ENCODE measurements around the gene TSHZ3. TPM values are rescaled to one million over a fixed set of nuclear protein-coding genes. Genes with fewer than 3 reads are reported as not detected.

The TSHZ3 gene
- total RNA-seq, 1 donor from 2014 or later, result 17.0 TPM

GRCh38 chr19:31337008-31337914 is 12.0 kb downstream of the TSHZ3 start:
- H3K4me1 Mint-ChIP-seq (ENCODE audit: low read depth), result peaks cover 54% of the 10 kb centered on the region
- H3K4me3 Mint-ChIP-seq (ENCODE audit: unreplicated experiment), result no peak overlapping the region
- no peak for DNase-seq (ENCODE audit: low spot score)

GRCh38 chr19:31335716-31336115 is 13.5 kb downstream of the TSHZ3 start:
- no peak for DNase-seq (ENCODE audit: low spot score)
- H3K36me3 Mint-ChIP-seq (ENCODE audit: low read depth), result peaks cover 2% of the 10 kb centered on the region
- H3K9me3 Mint-ChIP-seq (ENCODE audit: low read depth), result no peaks in the 10 kb centered on the region
- TF ChIP-seq, protein P1, sequence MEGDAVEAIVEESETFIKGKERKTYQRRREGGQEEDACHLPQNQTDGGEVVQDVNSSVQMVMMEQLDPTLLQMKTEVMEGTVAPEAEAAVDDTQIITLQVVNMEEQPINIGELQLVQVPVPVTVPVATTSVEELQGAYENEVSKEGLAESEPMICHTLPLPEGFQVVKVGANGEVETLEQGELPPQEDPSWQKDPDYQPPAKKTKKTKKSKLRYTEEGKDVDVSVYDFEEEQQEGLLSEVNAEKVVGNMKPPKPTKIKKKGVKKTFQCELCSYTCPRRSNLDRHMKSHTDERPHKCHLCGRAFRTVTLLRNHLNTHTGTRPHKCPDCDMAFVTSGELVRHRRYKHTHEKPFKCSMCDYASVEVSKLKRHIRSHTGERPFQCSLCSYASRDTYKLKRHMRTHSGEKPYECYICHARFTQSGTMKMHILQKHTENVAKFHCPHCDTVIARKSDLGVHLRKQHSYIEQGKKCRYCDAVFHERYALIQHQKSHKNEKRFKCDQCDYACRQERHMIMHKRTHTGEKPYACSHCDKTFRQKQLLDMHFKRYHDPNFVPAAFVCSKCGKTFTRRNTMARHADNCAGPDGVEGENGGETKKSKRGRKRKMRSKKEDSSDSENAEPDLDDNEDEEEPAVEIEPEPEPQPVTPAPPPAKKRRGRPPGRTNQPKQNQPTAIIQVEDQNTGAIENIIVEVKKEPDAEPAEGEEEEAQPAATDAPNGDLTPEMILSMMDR (IDR thresholded peaks at IDR 0.05), result no peak
- peaks cover 66% of the 10 kb centered on the region for H3K4me1 Mint-ChIP-seq (ENCODE audit: low read depth)
- no peak overlapping the region for H3K27ac Mint-ChIP-seq (ENCODE audit: unreplicated experiment)
- H3K27me3 Mint-ChIP-seq (ENCODE audit: low read depth), result no peaks in the 10 kb centered on the region
- no peak overlapping the region for H3K4me3 Mint-ChIP-seq (ENCODE audit: unreplicated experiment)

More at GRCh38 chr19:31337008-31337914, 12.0 kb downstream of the TSHZ3 start:
- Mint-ChIP-seq H3K9me3 (ENCODE audit: low read depth) (no peaks in the 10 kb centered on the region), H3K27ac (ENCODE audit: unreplicated experiment) (peak overlapping the region; percentile 96), H3K27me3 (ENCODE audit: low read depth) (no peaks in the 10 kb centered on the region), H3K36me3 (ENCODE audit: low read depth) (peaks cover 2% of the 10 kb centered on the region)
- TF ChIP-seq, protein P1 (IDR thresholded peaks at IDR 0.05), result no peak

DNA sequence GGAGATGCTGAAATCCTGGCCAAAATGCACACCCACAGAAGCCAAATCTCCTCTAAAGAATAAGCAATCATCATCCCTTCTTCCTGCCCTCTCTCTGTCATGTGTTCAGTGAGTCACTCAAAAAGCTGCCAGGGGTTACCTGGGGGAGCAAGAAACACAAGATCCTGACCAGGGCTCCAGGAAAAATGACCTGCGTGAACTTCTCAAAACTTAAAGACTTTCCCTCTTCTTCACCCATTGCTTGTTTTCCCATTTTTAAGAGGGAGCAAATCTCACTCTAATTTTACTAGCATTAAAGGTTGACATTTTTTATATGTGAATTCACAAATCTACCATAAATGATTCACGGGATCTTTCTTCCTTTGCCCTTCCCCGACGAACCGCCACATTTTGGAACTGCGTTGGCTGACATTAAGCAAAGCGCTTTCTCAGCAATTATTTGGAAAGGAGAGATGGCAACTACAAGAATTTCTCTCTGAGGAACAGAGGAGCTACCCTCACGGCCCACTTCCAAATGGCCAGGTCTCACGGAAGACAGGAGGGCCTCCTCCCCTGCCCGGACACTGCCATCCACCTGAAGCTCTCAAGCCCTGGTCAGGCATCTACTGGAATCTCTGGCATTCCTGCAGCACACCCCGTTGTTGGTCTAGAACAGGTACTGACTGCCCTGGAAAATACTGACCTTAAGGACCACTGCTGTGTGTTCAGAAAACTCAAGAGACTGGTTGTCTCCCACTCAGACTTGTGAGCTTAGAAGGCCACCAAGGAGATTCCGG is 14.2 kb downstream of the TSHZ3 start:
- Mint-ChIP-seq H3K27ac (ENCODE audit: unreplicated experiment) (no peak overlapping the region), H3K4me3 (ENCODE audit: unreplicated experiment) (no peak overlapping the region), H3K9me3 (ENCODE audit: low read depth) (no peaks in the 10 kb centered on the region), H3K4me1 (ENCODE audit: low read depth) (peaks cover 66% of the 10 kb centered on the region), H3K36me3 (ENCODE audit: low read depth) (peaks cover 2% of the 10 kb centered on the region), H3K27me3 (ENCODE audit: low read depth) (no peaks in the 10 kb centered on the region)
- TF ChIP-seq, protein P1 (IDR thresholded peaks at IDR 0.05), result no peak
- no peak for DNase-seq (ENCODE audit: low spot score)

GRCh38 chr19:31334101-31334848 is 15.0 kb downstream of the TSHZ3 start:
- no peak overlapping the region for H3K4me3 Mint-ChIP-seq (ENCODE audit: unreplicated experiment)
- DNase-seq (ENCODE audit: low spot score), result no peak
- TF ChIP-seq, protein P1 (IDR thresholded peaks at IDR 0.05), result no peak
- H3K9me3 Mint-ChIP-seq (ENCODE audit: low read depth), result no peaks in the 10 kb centered on the region
- H3K36me3 Mint-ChIP-seq (ENCODE audit: low read depth), result peaks cover 2% of the 10 kb centered on the region
- H3K27ac Mint-ChIP-seq (ENCODE audit: unreplicated experiment), result peak overlapping the region; percentile 18
- peaks cover 66% of the 10 kb centered on the region for H3K4me1 Mint-ChIP-seq (ENCODE audit: low read depth)
- no peaks in the 10 kb centered on the region for H3K27me3 Mint-ChIP-seq (ENCODE audit: low read depth)

- no peak for DNase-seq (ENCODE audit: low spot score)
- no peaks in the 10 kb centered on the region for H3K27me3 Mint-ChIP-seq (ENCODE audit: low read depth)
- TF ChIP-seq, protein P1 (IDR thresholded peaks at IDR 0.05), result no peak
Measured at GRCh38 chr19:31332096-31332495, 17.1 kb downstream of the TSHZ3 start.

More at GRCh38 chr19:31332096-31332495, 17.1 kb downstream of the TSHZ3 start:
- peaks cover 2% of the 10 kb centered on the region for H3K36me3 Mint-ChIP-seq (ENCODE audit: low read depth)
- peaks cover 54% of the 10 kb centered on the region for H3K4me1 Mint-ChIP-seq (ENCODE audit: low read depth)
- no peaks in the 10 kb centered on the region for H3K9me3 Mint-ChIP-seq (ENCODE audit: low read depth)
- H3K4me3 Mint-ChIP-seq (ENCODE audit: unreplicated experiment), result no peak overlapping the region
- H3K27ac Mint-ChIP-seq (ENCODE audit: unreplicated experiment), result peak overlapping the region; percentile 51

All from chondrocyte (in vitro differentiated cells).